Prostate gland (tissue), 2 donors: Measurements from ENCODE around the gene ATP9A.

Experiments used
- POLR2AphosphoS5 ChIP-seq: sonication (generic); formaldehyde crosslinking; IDR thresholded peaks from one replicate; pipeline ENCODE4 v1.6.1; 2017; ENCODE audit warnings: antibody characterized with exemption
- TF ChIP-seq, protein P1 (sequence below), 4 experiments: fragments of 200-600 bp in 2 of 4; fragments of 450-650 bp in 2 of 4; sonication (generic) in 2 of 4; IDR thresholded peaks; 1 replicate in 3 of 4; 2 replicates in 1 of 4; pipeline ENCODE4 v1.5.1; 2016 to 2019; ENCODE audit warnings: antibody characterized with exemption in 4 of 4, mild to moderate bottlenecking in 2 of 4, moderate library complexity in 2 of 4

DNA sequence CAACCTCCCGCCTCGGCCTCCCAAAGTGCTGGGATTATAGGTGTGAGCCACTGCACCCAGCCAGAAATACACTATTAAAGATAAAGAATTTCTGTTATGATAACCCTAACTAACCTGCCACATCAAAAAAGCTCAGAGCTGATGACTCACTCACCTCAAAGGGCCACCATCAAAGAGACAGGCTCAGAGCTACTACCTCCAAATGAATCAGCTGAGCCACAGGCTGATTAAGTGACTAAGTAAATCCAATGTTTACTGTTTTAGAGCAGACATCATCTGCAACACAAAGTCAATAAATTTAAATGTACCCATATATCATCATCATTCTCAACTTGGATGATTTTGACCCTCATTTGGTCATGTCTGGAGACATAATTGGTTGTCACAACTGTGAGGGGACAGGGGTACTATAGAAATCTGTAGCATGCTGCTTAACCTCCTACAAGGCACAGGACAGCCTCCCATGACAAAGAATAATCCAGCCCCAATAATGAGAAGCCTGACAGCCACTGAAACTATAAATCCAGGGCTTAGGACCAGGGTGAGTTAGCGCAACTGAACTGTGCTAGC is 106.5 kb downstream of the ATP9A start:
- TF ChIP-seq, protein P1, sequence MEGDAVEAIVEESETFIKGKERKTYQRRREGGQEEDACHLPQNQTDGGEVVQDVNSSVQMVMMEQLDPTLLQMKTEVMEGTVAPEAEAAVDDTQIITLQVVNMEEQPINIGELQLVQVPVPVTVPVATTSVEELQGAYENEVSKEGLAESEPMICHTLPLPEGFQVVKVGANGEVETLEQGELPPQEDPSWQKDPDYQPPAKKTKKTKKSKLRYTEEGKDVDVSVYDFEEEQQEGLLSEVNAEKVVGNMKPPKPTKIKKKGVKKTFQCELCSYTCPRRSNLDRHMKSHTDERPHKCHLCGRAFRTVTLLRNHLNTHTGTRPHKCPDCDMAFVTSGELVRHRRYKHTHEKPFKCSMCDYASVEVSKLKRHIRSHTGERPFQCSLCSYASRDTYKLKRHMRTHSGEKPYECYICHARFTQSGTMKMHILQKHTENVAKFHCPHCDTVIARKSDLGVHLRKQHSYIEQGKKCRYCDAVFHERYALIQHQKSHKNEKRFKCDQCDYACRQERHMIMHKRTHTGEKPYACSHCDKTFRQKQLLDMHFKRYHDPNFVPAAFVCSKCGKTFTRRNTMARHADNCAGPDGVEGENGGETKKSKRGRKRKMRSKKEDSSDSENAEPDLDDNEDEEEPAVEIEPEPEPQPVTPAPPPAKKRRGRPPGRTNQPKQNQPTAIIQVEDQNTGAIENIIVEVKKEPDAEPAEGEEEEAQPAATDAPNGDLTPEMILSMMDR (IDR thresholded peaks at IDR 0.05): no peak
- TF ChIP-seq POLR2AphosphoS5: no peak
